Measurements from ENCODE around the gene IFNA7.
"Not testable (repeated sequence)": the region's sequence is repeated elsewhere in the genome, so short reads cannot be mapped to it uniquely, and the experiment has no call there.

Gene IFNA7

DNA sequence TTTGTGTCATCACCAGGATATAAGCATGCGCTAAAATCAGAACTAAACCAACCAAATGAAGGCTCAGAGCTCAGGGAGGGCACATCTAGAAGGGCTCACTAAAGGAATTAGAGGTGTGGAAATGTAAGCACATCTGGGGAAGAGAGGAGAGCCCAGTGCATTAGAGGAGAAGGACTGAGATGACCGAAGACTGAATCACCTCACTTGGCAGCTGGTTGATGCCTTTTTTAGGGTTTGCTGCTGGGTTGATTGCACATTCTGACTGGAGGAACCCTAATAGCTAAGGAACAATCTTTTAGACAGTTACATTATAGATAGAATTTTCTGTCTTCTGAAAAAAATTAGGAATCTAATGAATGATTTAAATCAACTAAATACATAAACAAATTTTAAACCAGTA is 27.3 kb downstream of the IFNA7 start:
- DNase-seq = no peak

DNA sequence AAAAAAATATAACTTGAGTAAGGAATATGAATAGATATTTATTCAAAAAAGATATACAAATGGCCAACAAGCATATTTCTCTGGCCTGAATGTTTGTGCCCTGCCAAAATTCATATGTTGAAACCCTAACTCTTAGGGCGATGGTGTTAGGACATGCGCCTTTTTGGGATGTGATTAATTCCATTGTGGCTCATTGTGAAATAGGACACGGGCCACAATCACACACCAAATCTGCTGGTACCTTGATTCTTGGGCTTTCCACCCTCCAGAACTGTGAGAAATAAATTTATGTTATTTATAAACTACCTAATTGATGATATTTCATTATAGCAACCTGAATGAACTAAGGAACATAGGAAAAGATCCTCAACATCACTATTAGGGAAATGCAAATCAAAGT is 29.8 kb downstream of the IFNA7 start:
- DNase-seq = no peak

GRCh38 chr9:21171351-21171750 is 30.7 kb downstream of the IFNA7 start:
- DNase-seq = no peak

GRCh38 chr9:21166560-21166959 is 35.4 kb downstream of the IFNA7 start, which contains the start of gene IFNA21:
Gene IFNA21, minus strand, starts transcription at chr9:21166660. Its CDS starts 48 bp downstream, at chr9:21166612.
- DNase-seq = not testable (repeated sequence)

- no peak for DNase-seq
Observed at GRCh38 chr9:21165516-21165915, 36.5 kb downstream of the IFNA7 start.

- no peak for DNase-seq
Observed at GRCh38 chr9:21160178-21160577, 41.8 kb downstream of the IFNA7 start.

GRCh38 chr9:21155501-21155900 is 46.5 kb downstream of the IFNA7 start:
- no peak for DNase-seq

- DNase-seq = peak in 2 of 14 donors; percentile 0 to 5
Observed at GRCh38 chr9:21154018-21154608, 47.9 kb downstream of the IFNA7 start.

GRCh38 chr9:21153336-21154017 is 48.5 kb downstream of the IFNA7 start:
- DNase-seq = no peak

Data from C1 segment of cervical spinal cord (tissue), 14 donors.